AG04449 (cell line): ENCODE measurements around the gene GNAS-AS1.

Experiments
- CTCF ChIA-PET: fragments of 350-600 bp; formaldehyde crosslinking; extraction: SDS; loops from one replicate; lab custom pipeline; 2021; ENCODE audit warnings: antibody characterized with exemption; lab: Yijun Ruan, JAX
- POLR2A ChIA-PET: fragments of 400-600, 350-600 bp; formaldehyde crosslinking; extraction: SDS; loops from one replicate; lab custom pipeline; 2020; ENCODE audit warnings: antibody characterized with exemption, inconsistent platforms; lab: Yijun Ruan, JAX
- DNase-seq: peaks from one replicate; pipeline ENCODE4 v3.0.0-alpha.2; 2010; ENCODE audit warnings: low read depth, low spot score
- H3K4me3 ChIP-seq: 2 replicates; pipeline ENCODE4 v1.5.1; 2011; ENCODE audit warnings: low read depth, mild to moderate bottlenecking, control low read depth, low read length
- CTCF ChIP-seq: IDR thresholded peaks from one replicate; pipeline ENCODE4 v1.5.1; 2011; ENCODE audit warnings: mild to moderate bottlenecking, moderate library complexity, low read length, control low read depth, inconsistent platforms; ENCODE audit not compliant: insufficient read depth; ENCODE audit errors: missing control alignments

Gene GNAS-AS1

GRCh38 chr20:58787211-58788005 is 63.3 kb downstream of the GNAS-AS1 start:
- POLR2A ChIA-PET: no interaction called here
- H3K4me3 ChIP-seq: no peak overlapping the region
- no peak for DNase-seq
- TF ChIP-seq CTCF: no peak
- CTCF ChIA-PET: no interaction called here

GRCh38 chr20:58784321-58785074 is 66.2 kb downstream of the GNAS-AS1 start:
- H3K4me3 ChIP-seq: no peak overlapping the region
- POLR2A ChIA-PET: no interaction called here
- TF ChIP-seq CTCF: no peak
- CTCF ChIA-PET: no interaction called here
- DNase-seq: no peak

GRCh38 chr20:58783511-58784011 is 67.1 kb downstream of the GNAS-AS1 start:
- no peak for DNase-seq
- TF ChIP-seq CTCF: no peak
- H3K4me3 ChIP-seq: no peak overlapping the region
- ChIA-PET CTCF (no interaction called here), POLR2A (no interaction called here)

- ChIA-PET CTCF (no interaction called here), POLR2A (no interaction called here)
- H3K4me3 ChIP-seq: no peak overlapping the region
- DNase-seq: no peak
- no peak for TF ChIP-seq CTCF
Observed at GRCh38 chr20:58781138-58781537, 69.6 kb downstream of the GNAS-AS1 start.

GRCh38 chr20:58778760-58779159 is 71.9 kb downstream of the GNAS-AS1 start:
- TF ChIP-seq CTCF: no peak
- POLR2A ChIA-PET: no interaction called here
- CTCF ChIA-PET: no interaction called here
- DNase-seq: no peak
- H3K4me3 ChIP-seq: no peak overlapping the region

- ChIA-PET POLR2A (no interaction called here), CTCF (no interaction called here)
- no peak for DNase-seq
- no peak for TF ChIP-seq CTCF
- H3K4me3 ChIP-seq: no peak overlapping the region
Observed at GRCh38 chr20:58777657-58778056, 73.0 kb downstream of the GNAS-AS1 start.
